Left colon (tissue), 2 donors: ENCODE measurements around the gene LDB2. TPM values are rescaled to one million over a fixed set of nuclear protein-coding genes. Genes with fewer than 3 reads are reported as not detected.
A peak's percentile ranks its signal among the peaks of the same experiment; 100 is the strongest.
"Not testable (repeated sequence)": the region's sequence is repeated elsewhere in the genome, so short reads cannot be mapped to it uniquely, and the experiment has no call there.

ENCODE experiments used
- ATAC-seq: fragments of 200-7000 bp; cut with Tn5 transposase; one replicate; pipeline ENCODE4 v1.9.1; 2020; ENCODE audit warnings: mild to moderate bottlenecking, moderate library complexity
- DNase-seq, 2 donors: peaks; one replicate each; pipeline ENCODE4 v3.0.0-alpha.2; 2020
- intact Hi-C, 2 donors: fragments of 100-400 bp; cut with DNase I in 1 of 2; cut with micrococcal nuclease in 1 of 2; formaldehyde crosslinking; loops; one replicate each; pipeline versions ENCODE4 v1.11.2 to v1.14.0; 2022; cut with DNase I, micrococcal nuclease
- total RNA-seq, 2 donors: library from RNA; stranded (reverse); fragmentation: NEBNext Ultra II Directional; extraction: Animal tissue kit (Norgen Biotek cat#: 25700); gene quantifications; one replicate each; pipeline ENCODE4 v1.2.1, GENCODE V29; 2021
- donor health status: DM: no; HTN: no; CAD: no.
- donor health status: DM: yes; HTN: yes; CAD: no.

Gene LDB2
- total RNA-seq, 2 donors from 2014 or later: 3.1 to 6.9 TPM

GRCh38 chr4:16572161-16572560 is 326.3 kb downstream of the LDB2 start:
- DNase-seq: no peak
- no peak for ATAC-seq
- intact Hi-C loops: no loop called here

GRCh38 chr4:16569790-16570189 is 328.7 kb downstream of the LDB2 start:
- no peak for ATAC-seq

GRCh38 chr4:16557316-16557715 is 341.1 kb downstream of the LDB2 start:
- ATAC-seq, DNase-seq, intact Hi-C loops: not testable (repeated sequence)

More at GRCh38 chr4:16569790-16570189, 328.7 kb downstream of the LDB2 start:
- no peak for DNase-seq
- intact Hi-C loops: no loop called here

GRCh38 chr4:16555156-16555555 is 343.3 kb downstream of the LDB2 start:
- DNase-seq: no peak
- ATAC-seq: no peak
- intact Hi-C loops: no loop called here

GRCh38 chr4:16550531-16550930 is 347.9 kb downstream of the LDB2 start:
- intact Hi-C loops: no loop called here
- no peak for ATAC-seq
- DNase-seq: no peak

GRCh38 chr4:16545656-16546055 is 352.8 kb downstream of the LDB2 start:
- DNase-seq (no peak), ATAC-seq (no peak)
- intact Hi-C loops: no loop called here

- ATAC-seq (no peak), DNase-seq (no peak)
- intact Hi-C loops: no loop called here
Observed at GRCh38 chr4:16544869-16545268, 353.6 kb downstream of the LDB2 start.

- intact Hi-C loops: no loop called here
- ATAC-seq (no peak), DNase-seq (peak; percentile 15 to 33)
Observed at GRCh38 chr4:16544251-16544721, 354.2 kb downstream of the LDB2 start.

GRCh38 chr4:16537926-16538325 is 360.5 kb downstream of the LDB2 start:
- intact Hi-C loops: no loop called here
- ATAC-seq (no peak), DNase-seq (no peak)

GRCh38 chr4:16532240-16532970 is 366.0 kb downstream of the LDB2 start:
- intact Hi-C loops: no loop called here
- no peak for ATAC-seq

GRCh38 chr4:16530688-16531635 is 367.5 kb downstream of the LDB2 start:
- ATAC-seq (no peak), DNase-seq (no peak)
- intact Hi-C loops: no loop called here

More at GRCh38 chr4:16532240-16532970, 366.0 kb downstream of the LDB2 start:
- DNase-seq: no peak

- DNase-seq (no peak), ATAC-seq (no peak)
- intact Hi-C loops: no loop called here
Observed at GRCh38 chr4:16524911-16525554, 373.4 kb downstream of the LDB2 start.

GRCh38 chr4:16524406-16524805 is 374.0 kb downstream of the LDB2 start:
- intact Hi-C loops: no loop called here
- ATAC-seq (no peak), DNase-seq (no peak)

- DNase-seq, ATAC-seq, intact Hi-C loops: not testable (repeated sequence)
Observed at GRCh38 chr4:16523526-16523925, 374.9 kb downstream of the LDB2 start.

- intact Hi-C loops: no loop called here
- ATAC-seq (no peak), DNase-seq (no peak)
Observed at GRCh38 chr4:16521156-16521915, 377.1 kb downstream of the LDB2 start.

GRCh38 chr4:16516796-16517439 is 381.5 kb downstream of the LDB2 start:
- ATAC-seq (no peak), DNase-seq (no peak)
- intact Hi-C loops: no loop called here

GRCh38 chr4:16513876-16514275 is 384.6 kb downstream of the LDB2 start:
- DNase-seq: no peak
- no peak for ATAC-seq
- intact Hi-C loops: no loop called here

GRCh38 chr4:16508968-16509367 is 389.5 kb downstream of the LDB2 start:
- DNase-seq: no peak
- intact Hi-C loops: no loop called here
- ATAC-seq: no peak
